Measurements from ENCODE around the gene ST6GALNAC3. TPM values are rescaled to one million over a fixed set of nuclear protein-coding genes. Genes with fewer than 3 reads are reported as not detected.

ST6GALNAC3 gene
- total and polyA plus RNA-seq, 2 donors from 2014 or later = 8.8 to 15.8 TPM

- intact Hi-C loops (cut with DNase I) = no loop called here
- TF ChIP-seq CTCF (IDR thresholded peaks at IDR 0.05; ENCODE audit: borderline replicate concordance, extremely low read depth, insufficient read depth) = no peak
Observed at GRCh38 chr1:76351655-76352054, 277.1 kb downstream of the ST6GALNAC3 start.

GRCh38 chr1:76352741-76353435 is 278.3 kb downstream of the ST6GALNAC3 start:
- Histone ChIP-seq H3K36me3 (ENCODE audit: control insufficient read depth in 2 of 3, insufficient read depth in 3 of 3, low read length in 3 of 3) (no peaks in the 10 kb centered on the region), H3K27ac (ENCODE audit: low read depth in 2 of 2, low read length in 2 of 2) (no peak overlapping the region), H3K4me3 (ENCODE audit: low read length in 3 of 3) (no peak overlapping the region), H3K9me3 (ENCODE audit: control insufficient read depth in 2 of 3, insufficient read depth in 1 of 3, low read length in 3 of 3) (no peaks in the 10 kb centered on the region), H3K9ac (ENCODE audit: low read length in 3 of 3) (no peak overlapping the region), H3K27me3 (ENCODE audit: control insufficient read depth, insufficient read depth, low read length) (no peaks in the 10 kb centered on the region), H3K4me1 (ENCODE audit: control insufficient read depth in 2 of 3, insufficient read depth in 2 of 3, low read depth in 1 of 3, low read length in 3 of 3) (no peaks in the 10 kb centered on the region)
- FAIRE-seq = no peak
- TF ChIP-seq CTCF (IDR thresholded peaks at IDR 0.05; ENCODE audit: borderline replicate concordance, extremely low read depth, insufficient read depth) = no peak
- DNase-seq = no peak
- intact Hi-C loops (cut with DNase I) = no loop called here

More at GRCh38 chr1:76351655-76352054, 277.1 kb downstream of the ST6GALNAC3 start:
- no peak overlapping the region for H3K4me3 ChIP-seq (ENCODE audit: low read length in 3 of 3)
- no peak for DNase-seq
- no peak overlapping the region for H3K9ac ChIP-seq (ENCODE audit: low read length in 3 of 3)
- no peak for FAIRE-seq
- H3K36me3 ChIP-seq (ENCODE audit: control insufficient read depth in 2 of 3, insufficient read depth in 3 of 3, low read length in 3 of 3) = no peaks in the 10 kb centered on the region
- no peaks in the 10 kb centered on the region for H3K4me1 ChIP-seq (ENCODE audit: control insufficient read depth in 2 of 3, insufficient read depth in 2 of 3, low read depth in 1 of 3, low read length in 3 of 3)
- H3K9me3 ChIP-seq (ENCODE audit: control insufficient read depth in 2 of 3, insufficient read depth in 1 of 3, low read length in 3 of 3) = no peaks in the 10 kb centered on the region
- H3K27me3 ChIP-seq (ENCODE audit: control insufficient read depth, insufficient read depth, low read length) = no peaks in the 10 kb centered on the region
- H3K27ac ChIP-seq (ENCODE audit: low read depth in 2 of 2, low read length in 2 of 2) = no peak overlapping the region

- no peak for FAIRE-seq
- H3K27me3 ChIP-seq (ENCODE audit: control insufficient read depth, insufficient read depth, low read length) = no peaks in the 10 kb centered on the region
- no peaks in the 10 kb centered on the region for H3K4me1 ChIP-seq (ENCODE audit: control insufficient read depth in 2 of 3, insufficient read depth in 2 of 3, low read depth in 1 of 3, low read length in 3 of 3)
- H3K27ac ChIP-seq (ENCODE audit: low read depth in 2 of 2, low read length in 2 of 2) = no peak overlapping the region
- no peak for DNase-seq
- no peaks in the 10 kb centered on the region for H3K9me3 ChIP-seq (ENCODE audit: control insufficient read depth in 2 of 3, insufficient read depth in 1 of 3, low read length in 3 of 3)
- TF ChIP-seq CTCF (IDR thresholded peaks at IDR 0.05; ENCODE audit: borderline replicate concordance, extremely low read depth, insufficient read depth) = no peak
- intact Hi-C loops (cut with DNase I) = no loop called here
- no peak overlapping the region for H3K4me3 ChIP-seq (ENCODE audit: low read length in 3 of 3)
- no peaks in the 10 kb centered on the region for H3K36me3 ChIP-seq (ENCODE audit: control insufficient read depth in 2 of 3, insufficient read depth in 3 of 3, low read length in 3 of 3)
- no peak overlapping the region for H3K9ac ChIP-seq (ENCODE audit: low read length in 3 of 3)
Observed at GRCh38 chr1:76354236-76354635, 279.7 kb downstream of the ST6GALNAC3 start.

GRCh38 chr1:76366726-76367125 is 292.2 kb downstream of the ST6GALNAC3 start:
- no peaks in the 10 kb centered on the region for H3K27me3 ChIP-seq (ENCODE audit: control insufficient read depth, insufficient read depth, low read length)
- H3K4me1 ChIP-seq (ENCODE audit: control insufficient read depth in 2 of 3, insufficient read depth in 2 of 3, low read depth in 1 of 3, low read length in 3 of 3) = no peaks in the 10 kb centered on the region
- no peak overlapping the region for H3K27ac ChIP-seq (ENCODE audit: low read depth in 2 of 2, low read length in 2 of 2)
- no peaks in the 10 kb centered on the region for H3K36me3 ChIP-seq (ENCODE audit: control insufficient read depth in 2 of 3, insufficient read depth in 3 of 3, low read length in 3 of 3)
- H3K9ac ChIP-seq (ENCODE audit: low read length in 3 of 3) = no peak overlapping the region
- intact Hi-C loops (cut with DNase I) = no loop called here
- no peaks in the 10 kb centered on the region for H3K9me3 ChIP-seq (ENCODE audit: control insufficient read depth in 2 of 3, insufficient read depth in 1 of 3, low read length in 3 of 3)
- TF ChIP-seq CTCF (IDR thresholded peaks at IDR 0.05; ENCODE audit: borderline replicate concordance, extremely low read depth, insufficient read depth) = no peak
- DNase-seq (no peak), FAIRE-seq (no peak)
- H3K4me3 ChIP-seq (ENCODE audit: low read length in 3 of 3) = no peak overlapping the region

Measured in kidney (tissue), 14 donors.